AG04449 (cell line): ENCODE measurements around the gene OSCP1.

Experiments
- CTCF ChIA-PET: fragments of 350-600 bp; formaldehyde crosslinking; extraction: SDS; loops from one replicate; lab custom pipeline; 2021; ENCODE audit warnings: antibody characterized with exemption; lab: Yijun Ruan, JAX
- POLR2A ChIA-PET: fragments of 400-600, 350-600 bp; formaldehyde crosslinking; extraction: SDS; loops from one replicate; lab custom pipeline; 2020; ENCODE audit warnings: antibody characterized with exemption, inconsistent platforms; lab: Yijun Ruan, JAX
- DNase-seq: peaks from one replicate; pipeline ENCODE4 v3.0.0-alpha.2; 2010; ENCODE audit warnings: low read depth, low spot score
- H3K4me3 ChIP-seq: 2 replicates; pipeline ENCODE4 v1.5.1; 2011; ENCODE audit warnings: low read depth, mild to moderate bottlenecking, control low read depth, low read length
- CTCF ChIP-seq: IDR thresholded peaks from one replicate; pipeline ENCODE4 v1.5.1; 2011; ENCODE audit warnings: mild to moderate bottlenecking, moderate library complexity, low read length, control low read depth, inconsistent platforms; ENCODE audit not compliant: insufficient read depth; ENCODE audit errors: missing control alignments

The OSCP1 gene

GRCh38 chr1:36400825-36401601, 49.2 kb downstream of the OSCP1 start:
- TF ChIP-seq CTCF = no peak
- H3K4me3 ChIP-seq = no peak overlapping the region
- ChIA-PET CTCF (interaction anchor here (1.0 to 1.9 kb wide), 3 partner anchors 12 to 58 kb away, joined by 4 to 8 read pairs (median 5); no protein-coding TSS in a partner anchor), POLR2A (interaction anchor here (0.7 to 1.5 kb wide), 3 partner anchors 14 to 80 kb away, joined by 3 to 11 read pairs (median 3); no protein-coding TSS in a partner anchor)
- DNase-seq = no peak

GRCh38 chr1:36400514-36400824, 49.8 kb downstream of the OSCP1 start:
- DNase-seq = no peak
- CTCF ChIA-PET = interaction anchor here (1.0 to 2.6 kb wide), 4 partner anchors 8 to 58 kb away, joined by 4 to 13 read pairs (median 6); no protein-coding TSS in a partner anchor
- TF ChIP-seq CTCF = no peak
- POLR2A ChIA-PET = interaction anchor here (0.7 to 1.5 kb wide), 3 partner anchors 14 to 79 kb away, joined by 3 to 11 read pairs (median 3); no protein-coding TSS in a partner anchor
- H3K4me3 ChIP-seq = no peak overlapping the region

GRCh38 chr1:36398370-36398977, 51.8 kb downstream of the OSCP1 start:
- H3K4me3 ChIP-seq = no peak overlapping the region
- DNase-seq = no peak
- ChIA-PET POLR2A (interaction anchor here (2.0 kb wide), 1 partner anchor 12 kb away, joined by 29 read pairs; no protein-coding TSS in a partner anchor), CTCF (interaction anchor here (1.5 to 3.5 kb wide), 6 partner anchors 10 to 98 kb away, joined by 5 to 19 read pairs (median 10); no protein-coding TSS in a partner anchor)
- TF ChIP-seq CTCF = no peak

GRCh38 chr1:36397378-36398230, 52.6 kb downstream of the OSCP1 start, which contains the start of gene LSM10:
LSM10 (minus strand) TSS chr1:36397908; CDS start chr1:36394129, 3,779 bp downstream.
- DNase-seq = peak; percentile 44
- ChIA-PET POLR2A (interaction anchor here (0.5 to 2.0 kb wide), 5 partner anchors 8 to 75 kb away, joined by 3 to 29 read pairs (median 5); no protein-coding TSS in a partner anchor), CTCF (interaction anchor here (0.7 to 3.5 kb wide), 9 partner anchors 11 to 112 kb away, joined by 3 to 19 read pairs (median 6); no protein-coding TSS in a partner anchor)
- TF ChIP-seq CTCF = no peak
- peak within 1 kb of the TSS; percentile 85 for H3K4me3 ChIP-seq

GRCh38 chr1:36397083-36397377, 53.2 kb downstream of the OSCP1 start:
- POLR2A ChIA-PET = interaction anchor here (0.8 to 2.0 kb wide), 4 partner anchors 8 to 75 kb away, joined by 3 to 29 read pairs (median 6); no protein-coding TSS in a partner anchor
- no peak for DNase-seq
- peak overlapping the region; percentile 85 for H3K4me3 ChIP-seq
- TF ChIP-seq CTCF = no peak
- CTCF ChIA-PET = interaction anchor here (0.7 to 3.5 kb wide), 9 partner anchors 15 to 287 kb away, joined by 3 to 19 read pairs (median 5); no protein-coding TSS in a partner anchor
